Mucosa of descending colon (tissue), 3 donors: ENCODE results near the gene BMP2K. TPM values are rescaled to one million over a fixed set of nuclear protein-coding genes. Genes with fewer than 3 reads are reported as not detected.
"Not testable (repeated sequence)": the region's sequence is repeated elsewhere in the genome, so short reads cannot be mapped to it uniquely, and the experiment has no call there.

Experiments
- ATAC-seq: fragments of 200-7000 bp; cut with Tn5 transposase; one replicate; pipeline ENCODE4 v1.9.1; 2020; ENCODE audit warnings: mild to moderate bottlenecking, moderate library complexity
- DNase-seq, 3 donors: peaks; one replicate each; pipeline ENCODE4 v3.0.0-alpha.2; 2020
- H3K36me3 ChIP-seq: fragments of 200-600 bp; one replicate; pipeline ENCODE4 v1.8.0; 2021; ENCODE audit warnings: low read depth, mild to moderate bottlenecking
- H3K4me1 ChIP-seq: fragments of 200-600 bp; one replicate; pipeline ENCODE4 v1.8.0; 2021; ENCODE audit warnings: low read depth, mild to moderate bottlenecking
- H3K4me3 ChIP-seq: fragments of 200-600 bp; one replicate; pipeline ENCODE4 v1.8.0; 2021; ENCODE audit warnings: mild to moderate bottlenecking
- H3K9me3 ChIP-seq: fragments of 200-600 bp; one replicate; pipeline ENCODE4 v1.8.0; 2021; ENCODE audit warnings: mild to moderate bottlenecking
- CTCF ChIP-seq: fragments of 200-600 bp; IDR thresholded peaks from one replicate; pipeline ENCODE4 v1.8.0; 2022; ENCODE audit warnings: antibody characterized with exemption, mild to moderate bottlenecking
- intact Hi-C, 2 donors: fragments of 100-400 bp; cut with DNase I in 1 of 2; cut with micrococcal nuclease in 1 of 2; formaldehyde crosslinking; loops; one replicate each; pipeline versions ENCODE4 v1.11.0 to v1.11.1; 2022; cut with DNase I, micrococcal nuclease
- total RNA-seq, 3 donors: library from RNA; stranded (reverse); fragmentation: NEBNext Ultra II Directional in 2 of 3; extraction: Animal tissue kit (Norgen Biotek cat#: 25700) in 2 of 3; gene quantifications; one replicate each; pipeline versions ENCODE4 v1.2.1 to v1.2.4, GENCODE V29; 2021 to 2023
- donor health status: DM: no; HTN: no; CAD: no; lungs with moderate emphysema.
- donor health status: DM: no; HTN: no; CAD: no.
- donor health status: DM: no; HTN: yes; CAD: no.

Gene BMP2K
- total RNA-seq, 3 donors from 2014 or later: 42.5 to 77.1 (median 67.5) TPM

- intact Hi-C loops: loop anchor here (5.0 to 10.0 kb wide), 3 partner anchors 85 to 250 kb away; partner anchors contain the start of gene BMP2K (in 1 of the 2)
Observed at GRCh38 chr4:78862314-78862737, 86.2 kb downstream of the BMP2K start.

GRCh38 chr4:78863254-78863869 is 87.2 kb downstream of the BMP2K start:
- no peak overlapping the region for H3K4me3 ChIP-seq
- ATAC-seq: no peak

More at GRCh38 chr4:78862314-78862737, 86.2 kb downstream of the BMP2K start:
- no peaks in the 10 kb centered on the region for H3K9me3 ChIP-seq
- H3K36me3 ChIP-seq: no peaks in the 10 kb centered on the region
- ATAC-seq (peak; percentile 92), DNase-seq (peak in 1 of 3 donors; percentile 31)
- no peak overlapping the region for H3K4me3 ChIP-seq
- H3K4me1 ChIP-seq: peaks cover 10% of the 10 kb centered on the region
- TF ChIP-seq CTCF: no peak

GRCh38 chr4:78863991-78864390 is 87.8 kb downstream of the BMP2K start:
- no peak for DNase-seq
- H3K4me1 ChIP-seq: peaks cover 10% of the 10 kb centered on the region
- no peak for ATAC-seq
- no peak for TF ChIP-seq CTCF
- intact Hi-C loops: loop anchor here (5.0 to 10.0 kb wide), 3 partner anchors 87 to 252 kb away; partner anchors contain the start of gene BMP2K (in 1 of the 2)
- no peaks in the 10 kb centered on the region for H3K36me3 ChIP-seq
- H3K4me3 ChIP-seq: no peak overlapping the region
- no peaks in the 10 kb centered on the region for H3K9me3 ChIP-seq

More at GRCh38 chr4:78863254-78863869, 87.2 kb downstream of the BMP2K start:
- Histone ChIP-seq H3K9me3 (no peaks in the 10 kb centered on the region), H3K36me3 (no peaks in the 10 kb centered on the region), H3K4me1 (peaks cover 10% of the 10 kb centered on the region)
- no peak for DNase-seq
- intact Hi-C loops: loop anchor here (5.0 to 10.0 kb wide), 3 partner anchors 86 to 251 kb away; partner anchors contain the start of gene BMP2K (in 1 of the 2)
- no peak for TF ChIP-seq CTCF

- Histone ChIP-seq H3K4me1 (peaks cover 10% of the 10 kb centered on the region), H3K36me3 (no peaks in the 10 kb centered on the region), H3K4me3 (no peak overlapping the region), H3K9me3 (no peaks in the 10 kb centered on the region)
- intact Hi-C loops: loop anchor here (5.0 to 10.0 kb wide), 3 partner anchors 87 to 252 kb away; partner anchors contain the start of gene BMP2K (in 1 of the 2)
- TF ChIP-seq CTCF: peak; percentile 57
- DNase-seq (peak in 1 of 3 donors; percentile 63), ATAC-seq (peak; percentile 71)
Observed at GRCh38 chr4:78864405-78865024, 88.4 kb downstream of the BMP2K start.

DNA sequence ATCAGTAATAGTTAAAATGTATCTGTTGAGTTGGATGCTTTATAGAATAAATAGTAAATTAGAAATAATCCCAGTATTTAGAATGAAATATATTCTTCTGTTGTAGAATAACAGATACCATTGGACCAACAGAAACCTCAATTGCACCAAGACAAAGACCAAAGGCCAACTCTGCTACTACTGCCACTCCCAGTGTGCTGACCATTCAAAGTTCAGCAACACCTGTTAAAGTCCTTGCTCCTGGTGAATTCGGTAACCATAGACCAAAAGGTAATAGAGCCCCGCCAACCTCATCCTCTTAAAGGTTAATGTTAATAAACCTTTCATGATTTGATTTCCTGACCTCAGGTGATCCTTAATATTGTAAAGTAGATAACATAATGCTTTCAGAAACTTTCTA is 89.3 kb downstream of the BMP2K start:
- intact Hi-C loops: loop anchor here in 1 of 2 donors (10.0 kb wide), 1 partner anchor 251 kb away; no protein-coding TSS in a partner anchor
- Histone ChIP-seq H3K36me3 (no peaks in the 10 kb centered on the region), H3K9me3 (no peaks in the 10 kb centered on the region), H3K4me1 (peaks cover 10% of the 10 kb centered on the region), H3K4me3 (no peak overlapping the region)
- no peak for TF ChIP-seq CTCF
- peak; percentile 75 for ATAC-seq
- peak in 1 of 3 donors; percentile 37 for DNase-seq

- peak in 1 of 3 donors; percentile 21 for DNase-seq
- not testable (repeated sequence) for H3K9me3 ChIP-seq, H3K36me3 ChIP-seq, ATAC-seq, H3K4me3 ChIP-seq
- intact Hi-C loops: loop anchor here in 1 of 2 donors (10.0 kb wide), 1 partner anchor 254 kb away; no protein-coding TSS in a partner anchor
- peaks cover 10% of the 10 kb centered on the region for H3K4me1 ChIP-seq
Observed at GRCh38 chr4:78868712-78869111, 92.6 kb downstream of the BMP2K start.
